Smooth muscle cell (in vitro differentiated cells): ENCODE results near the gene HECW1. TPM values are rescaled to one million over a fixed set of nuclear protein-coding genes. Genes with fewer than 3 reads are reported as not detected.

Source experiments
- DNase-seq: peaks from one replicate; lab custom pipeline; 2025; ENCODE audit not compliant: unreplicated experiment; lab: John Stamatoyannopoulos, UW
- H2AFZ ChIP-seq: fragments of 200-600 bp; sonication (generic); 2 replicates; pipeline ENCODE4 v1.6.0; 2016; ENCODE audit warnings: antibody characterized with exemption, low read depth, mild to moderate bottlenecking
- H3F3A ChIP-seq: fragments of 200-600 bp; sonication (generic); 2 replicates; pipeline ENCODE4 v1.6.0; 2017; ENCODE audit warnings: antibody characterized with exemption, low read depth
- H3K27ac ChIP-seq: fragments of 200-600 bp; sonication (generic); 2 replicates; pipeline ENCODE4 v1.5.1; 2016; ENCODE audit warnings: low read depth, mild to moderate bottlenecking
- H3K27me3 ChIP-seq: fragments of 200-600 bp; sonication (generic); 2 replicates; pipeline ENCODE4 v1.6.1; 2016; ENCODE audit warnings: low read depth, mild to moderate bottlenecking
- H3K36me3 ChIP-seq: fragments of 200-600 bp; sonication (generic); 2 replicates; pipeline ENCODE4 v1.5.1; 2016; ENCODE audit warnings: low read depth
- H3K4me1 ChIP-seq: fragments of 200-600 bp; sonication (generic); 2 replicates; pipeline ENCODE4 v1.5.1; 2016; ENCODE audit warnings: low read depth
- H3K4me2 ChIP-seq: fragments of 200-600 bp; sonication (generic); 2 replicates; pipeline ENCODE4 v1.6.0; 2016; ENCODE audit warnings: mild to moderate bottlenecking
- H3K4me3 ChIP-seq: fragments of 200-600 bp; sonication (generic); 2 replicates; pipeline ENCODE4 v1.5.1; 2016; ENCODE audit warnings: mild to moderate bottlenecking
- H3K79me2 ChIP-seq: fragments of 200-600 bp; sonication (generic); 2 replicates; pipeline ENCODE4 v1.6.0; 2016; ENCODE audit warnings: low read depth, mild to moderate bottlenecking
- H3K9ac ChIP-seq: fragments of 200-600 bp; sonication (generic); 2 replicates; pipeline ENCODE4 v1.6.0; 2016; ENCODE audit warnings: low read depth
- H3K9me3 ChIP-seq: fragments of 200-600 bp; sonication (generic); replicated peaks from 2 replicates; pipeline ENCODE4 v1.5.1; 2016; ENCODE audit warnings: low read depth
- H4K20me1 ChIP-seq: fragments of 200-600 bp; sonication (generic); 2 replicates; pipeline ENCODE4 v1.6.0; 2016; ENCODE audit warnings: low read depth
- CTCF ChIP-seq: fragments of 200-600 bp; sonication (generic); IDR thresholded peaks from 2 replicates; pipeline ENCODE4 v1.5.1; 2017; ENCODE audit warnings: borderline replicate concordance, mild to moderate bottlenecking, antibody characterized with exemption; ENCODE audit not compliant: insufficient read depth, poor library complexity, severe bottlenecking
- WGBS: methylation state at CpG from one replicate; pipeline ENCODE4 v1.1.7; 2016; ENCODE audit warnings: low lambda C conversion rate; 5-methylcytosine and 5-hydroxymethylcytosine counted together
- polyA plus RNA-seq: library from polyadenylated mRNA; unstranded; fragments of >200 nt; fragmentation: Nextera tagmentation; extraction: Ambion mirVana; gene quantifications from 2 replicates; pipeline ENCODE4 v1.2.1, GENCODE V29; 2016
- total RNA-seq: library from RNA; depleted of rRNA; stranded (reverse); fragments of >200 nt; gene quantifications from 2 replicates; pipeline ENCODE4 v1.2.3, GENCODE V29; 2014

The HECW1 gene
- total and polyA plus RNA-seq, 2 experiments from 2014 or later, result 0.09 to 0.49 TPM

- H3K4me2 ChIP-seq, result no peak overlapping the region
- WGBS, result 42% methylated on average over 6 of the region's 6 CpGs
- H3K27me3 ChIP-seq, result no peaks in the 10 kb centered on the region
- H3K36me3 ChIP-seq, result no peaks in the 10 kb centered on the region
- H3K9me3 ChIP-seq, result no peaks in the 10 kb centered on the region
- DNase-seq, result no peak
- no peaks in the 10 kb centered on the region for H3K4me1 ChIP-seq
- no peaks in the 10 kb centered on the region for H3K79me2 ChIP-seq
- no peak for TF ChIP-seq CTCF
- peak overlapping the region; percentile 24 for H3K27ac ChIP-seq
- no peaks in the 10 kb centered on the region for H4K20me1 ChIP-seq
- H3K4me3 ChIP-seq, result no peak overlapping the region
- H3K9ac ChIP-seq, result no peak overlapping the region
- no peaks in the 10 kb centered on the region for H3F3A ChIP-seq
- no peak overlapping the region for H2AFZ ChIP-seq
Observed at GRCh38 chr7:43220250-43220649, 107.8 kb downstream of the HECW1 start.

DNA sequence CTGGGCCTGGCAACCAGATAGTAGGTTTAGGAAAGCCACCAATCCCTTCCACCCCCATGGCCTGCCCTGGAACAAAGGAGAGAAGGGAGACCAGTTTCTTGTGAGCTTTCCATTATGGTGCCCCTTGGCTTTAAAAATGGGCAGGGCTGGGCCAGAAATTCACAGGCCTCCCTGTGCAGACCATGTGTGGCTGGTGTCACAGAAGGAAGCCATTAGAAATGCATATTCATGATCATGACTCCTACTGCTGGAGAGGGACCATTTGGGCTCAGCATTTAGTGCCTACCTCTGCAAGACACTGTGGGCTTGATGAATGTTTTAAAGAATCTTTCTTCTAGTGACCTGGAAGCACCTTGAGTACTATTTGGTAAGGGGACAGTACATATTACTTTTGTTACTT is 108.3 kb downstream of the HECW1 start:
- Histone ChIP-seq H3K4me3 (no peak overlapping the region), H3K27ac (peak overlapping the region; percentile 24), H2AFZ (no peak overlapping the region), H4K20me1 (no peaks in the 10 kb centered on the region), H3K4me2 (no peak overlapping the region), H3K9ac (no peak overlapping the region), H3K79me2 (no peaks in the 10 kb centered on the region), H3K9me3 (no peaks in the 10 kb centered on the region), H3K4me1 (no peaks in the 10 kb centered on the region), H3K36me3 (no peaks in the 10 kb centered on the region), H3F3A (no peaks in the 10 kb centered on the region), H3K27me3 (no peaks in the 10 kb centered on the region)
- TF ChIP-seq CTCF, result no peak
- DNase-seq, result no peak

DNA sequence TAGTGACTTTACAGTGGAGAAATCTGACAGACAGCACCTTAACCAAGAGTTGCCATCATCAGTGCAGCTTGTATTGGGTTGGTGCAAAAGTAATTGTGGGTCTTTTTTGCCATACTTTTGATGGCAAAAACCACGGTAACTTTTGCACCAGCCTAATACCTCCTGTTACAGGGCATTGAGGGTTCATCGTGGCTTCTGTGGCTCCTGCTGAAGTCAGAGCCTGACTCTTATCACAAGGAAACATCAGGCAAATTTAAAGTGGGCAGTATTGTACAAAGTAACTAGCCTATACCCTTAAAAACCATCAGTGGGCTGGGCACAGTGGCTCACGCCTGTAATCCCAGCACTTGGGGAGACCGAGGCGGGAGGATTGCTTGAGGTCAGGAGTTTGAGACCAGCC is 117.4 kb downstream of the HECW1 start:
- Histone ChIP-seq H3K4me3 (no peak overlapping the region), H3K9ac (no peak overlapping the region), H3K27ac (no peak overlapping the region), H3K36me3 (no peaks in the 10 kb centered on the region), H4K20me1 (no peaks in the 10 kb centered on the region), H3K9me3 (no peaks in the 10 kb centered on the region), H3K4me1 (no peaks in the 10 kb centered on the region), H3F3A (no peaks in the 10 kb centered on the region), H2AFZ (no peak overlapping the region), H3K27me3 (no peaks in the 10 kb centered on the region), H3K79me2 (no peaks in the 10 kb centered on the region), H3K4me2 (no peak overlapping the region)
- DNase-seq, result no peak
- 91% methylated on average over 5 of the region's 5 CpGs for WGBS
- TF ChIP-seq CTCF, result no peak

DNA sequence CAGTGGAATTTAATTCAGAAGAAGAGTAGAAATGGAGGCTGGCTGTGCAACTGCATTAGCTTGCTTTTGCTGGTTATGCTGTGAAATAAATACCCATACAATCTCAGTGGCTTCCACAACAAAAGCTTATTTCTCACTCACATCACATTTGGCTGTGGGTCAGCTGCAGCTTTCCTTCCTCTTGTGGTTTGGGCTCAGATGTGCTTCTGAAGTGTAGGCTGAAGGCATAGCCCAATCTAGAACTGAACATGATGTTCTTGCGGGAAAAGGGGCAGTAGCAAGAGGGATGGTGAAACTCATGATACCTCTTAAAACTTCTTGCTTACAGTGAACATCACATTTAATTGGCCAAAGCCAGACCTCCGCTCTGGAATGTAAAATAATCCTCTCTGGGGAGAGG is 119.9 kb downstream of the HECW1 start:
- no peak overlapping the region for H2AFZ ChIP-seq
- no peaks in the 10 kb centered on the region for H4K20me1 ChIP-seq
- H3K9me3 ChIP-seq, result no peaks in the 10 kb centered on the region
- no peak overlapping the region for H3K27ac ChIP-seq
- no peaks in the 10 kb centered on the region for H3K4me1 ChIP-seq
- no peak overlapping the region for H3K9ac ChIP-seq
- no peaks in the 10 kb centered on the region for H3K36me3 ChIP-seq
- H3K4me2 ChIP-seq, result no peak overlapping the region
- no peak overlapping the region for H3K4me3 ChIP-seq
- no peaks in the 10 kb centered on the region for H3F3A ChIP-seq
- no peak for DNase-seq
- H3K79me2 ChIP-seq, result no peaks in the 10 kb centered on the region
- 81% methylated on average over 2 of the region's 2 CpGs for WGBS
- no peaks in the 10 kb centered on the region for H3K27me3 ChIP-seq
- no peak for TF ChIP-seq CTCF
